DOHH2 (cell line): ENCODE data around the gene DNMT3A.

Source experiments
- H3F3A ChIP-seq: fragments of 200-600 bp; sonication (generic), shearing (Covaris generic); 2 replicates; pipeline ENCODE4 v1.6.0; 2016; ENCODE audit warnings: antibody characterized with exemption, mild to moderate bottlenecking; ENCODE audit not compliant: control insufficient read depth, insufficient read depth
- H3K27ac ChIP-seq: fragments of 200-600 bp; sonication (generic); 2 replicates; pipeline ENCODE4 v1.5.1; 2014; ENCODE audit warnings: low read depth, mild to moderate bottlenecking, low read length, moderate library complexity
- H3K27me3 ChIP-seq: fragments of 200-600 bp; sonication (generic); 2 replicates; pipeline ENCODE4 v1.6.1; 2014; ENCODE audit warnings: mild to moderate bottlenecking, low read length, mixed read lengths; ENCODE audit not compliant: control insufficient read depth
- H3K36me3 ChIP-seq: fragments of 200-600 bp; sonication (generic); 2 replicates; pipeline ENCODE4 v1.6.1; 2014; ENCODE audit warnings: mild to moderate bottlenecking, low read length, moderate library complexity, mixed read lengths; ENCODE audit not compliant: control insufficient read depth
- H3K4me1 ChIP-seq: fragments of 200-600 bp; sonication (generic); 2 replicates; pipeline ENCODE4 v1.6.1; 2014; ENCODE audit warnings: mild to moderate bottlenecking, low read length, mixed read lengths; ENCODE audit not compliant: control insufficient read depth
- H3K4me2 ChIP-seq: fragments of 200-600 bp; sonication (generic); 2 replicates; pipeline ENCODE4 v1.6.0; 2014; ENCODE audit warnings: mild to moderate bottlenecking, low read length, moderate library complexity
- H3K4me3 ChIP-seq: fragments of 200-600 bp; sonication (generic); 2 replicates; pipeline ENCODE4 v1.5.1; 2014; ENCODE audit warnings: mild to moderate bottlenecking, low read length, mixed read lengths
- H3K79me2 ChIP-seq: fragments of 200-600 bp; sonication (generic); 2 replicates; pipeline ENCODE4 v1.6.1; 2014; ENCODE audit warnings: mild to moderate bottlenecking, low read length, mixed read lengths; ENCODE audit not compliant: control insufficient read depth
- H3K9me2 ChIP-seq: fragments of 200-600 bp; sonication (generic); replicated peaks from 2 replicates; pipeline ENCODE4 v1.6.1; 2014; ENCODE audit warnings: mild to moderate bottlenecking, low read length, mixed read lengths; ENCODE audit not compliant: control insufficient read depth
- H3K9me3 ChIP-seq: fragments of 200-600 bp; sonication (generic); 2 replicates; pipeline ENCODE4 v1.6.1; 2014; ENCODE audit warnings: antibody characterized with exemption, low read length, mixed read lengths; ENCODE audit not compliant: control insufficient read depth, insufficient read depth
- H4K20me1 ChIP-seq: fragments of 200-600 bp; sonication (generic); 2 replicates; pipeline ENCODE4 v1.6.0; 2014; ENCODE audit warnings: low read depth, mild to moderate bottlenecking, antibody characterized with exemption, low read length, moderate library complexity; ENCODE audit not compliant: control insufficient read depth, insufficient read depth
- CTCF ChIP-seq: fragments of 200-600 bp; sonication (generic); IDR thresholded peaks from one replicate; pipeline ENCODE4 v1.5.1; 2014; ENCODE audit warnings: antibody characterized with exemption, mild to moderate bottlenecking, low read depth, low read length; ENCODE audit not compliant: poor library complexity, severe bottlenecking
- EZH2phosphoT487 ChIP-seq: fragments of 200-600 bp; sonication (generic); IDR thresholded peaks from 2 replicates; pipeline ENCODE4 v1.6.1; 2017; ENCODE audit warnings: borderline replicate concordance, mild to moderate bottlenecking, antibody characterized with exemption, low read length, moderate library complexity, mixed read lengths

Gene DNMT3A

GRCh38 chr2:25369876-25370275 is 28.2 kb upstream of the DNMT3A start:
- H3K9me3 ChIP-seq, result no peaks in the 10 kb centered on the region
- no peaks in the 10 kb centered on the region for H3K36me3 ChIP-seq
- no peak for TF ChIP-seq EZH2phosphoT487
- no peak for TF ChIP-seq CTCF
- H3K27ac ChIP-seq, result no peak overlapping the region
- H3F3A ChIP-seq, result no peaks in the 10 kb centered on the region
- no peaks in the 10 kb centered on the region for H4K20me1 ChIP-seq
- H3K4me2 ChIP-seq, result no peak overlapping the region
- H3K9me2 ChIP-seq, result no peaks in the 10 kb centered on the region
- no peaks in the 10 kb centered on the region for H3K79me2 ChIP-seq
- H3K4me3 ChIP-seq, result no peak overlapping the region
- H3K4me1 ChIP-seq, result no peaks in the 10 kb centered on the region
- H3K27me3 ChIP-seq, result no peaks in the 10 kb centered on the region

GRCh38 chr2:25369439-25369838 is 27.7 kb upstream of the DNMT3A start:
- H3K9me3 ChIP-seq, result no peaks in the 10 kb centered on the region
- H3K9me2 ChIP-seq, result no peaks in the 10 kb centered on the region
- H3K36me3 ChIP-seq, result no peaks in the 10 kb centered on the region
- no peak overlapping the region for H3K27ac ChIP-seq
- no peak for TF ChIP-seq EZH2phosphoT487
- TF ChIP-seq CTCF, result no peak
- no peak overlapping the region for H3K4me2 ChIP-seq
- H3K27me3 ChIP-seq, result no peaks in the 10 kb centered on the region
- no peaks in the 10 kb centered on the region for H3K79me2 ChIP-seq
- no peaks in the 10 kb centered on the region for H4K20me1 ChIP-seq
- H3K4me3 ChIP-seq, result no peak overlapping the region
- no peaks in the 10 kb centered on the region for H3F3A ChIP-seq
- H3K4me1 ChIP-seq, result no peaks in the 10 kb centered on the region

GRCh38 chr2:25368660-25369059 is 26.9 kb upstream of the DNMT3A start:
- Histone ChIP-seq H3K27ac (no peak overlapping the region), H4K20me1 (no peaks in the 10 kb centered on the region)

More at GRCh38 chr2:25368660-25369059, 26.9 kb upstream of the DNMT3A start:
- no peaks in the 10 kb centered on the region for H3K9me2 ChIP-seq
- no peaks in the 10 kb centered on the region for H3K27me3 ChIP-seq
- TF ChIP-seq CTCF (no peak), EZH2phosphoT487 (no peak)
- no peak overlapping the region for H3K4me3 ChIP-seq
- H3K36me3 ChIP-seq, result no peaks in the 10 kb centered on the region
- no peaks in the 10 kb centered on the region for H3K4me1 ChIP-seq
- no peaks in the 10 kb centered on the region for H3K79me2 ChIP-seq
- no peaks in the 10 kb centered on the region for H3F3A ChIP-seq
- H3K4me2 ChIP-seq, result no peak overlapping the region
- H3K9me3 ChIP-seq, result no peaks in the 10 kb centered on the region
